ENCODE results near the gene ABCC4.

ABCC4 gene

DNA sequence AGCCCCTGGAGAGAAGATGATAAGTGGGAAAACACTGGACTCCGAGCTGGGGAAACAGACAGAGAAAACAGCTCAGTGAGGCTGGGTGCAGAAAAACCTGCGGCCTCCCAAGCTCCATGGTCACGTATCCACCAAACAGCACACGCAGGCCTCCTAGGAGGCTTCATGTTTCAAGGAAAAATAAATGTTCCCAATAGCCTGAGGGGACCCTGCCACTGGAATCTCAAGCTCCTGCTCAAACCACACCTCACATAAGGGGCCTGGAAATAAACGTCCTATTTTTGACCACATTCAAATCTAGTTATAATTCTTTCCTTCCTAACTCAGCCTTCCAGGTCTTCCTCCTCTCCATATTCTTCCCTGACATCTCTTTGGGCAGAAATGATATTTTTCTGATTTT lies 225.7 kb downstream of the ABCC4 start:
- DNase-seq (ENCODE audit: low read depth in 1 of 2, low spot score in 1 of 2), result peak in 1 of 2 experiments; percentile 5
- in situ Hi-C loops (cut with HindIII; ENCODE audit: low pct_unique_long_range_greater_than_20kb, low sequenced_read_pairs), result no loop called here
- no peak for TF ChIP-seq JUND (IDR thresholded peaks at IDR 0.05; ENCODE audit: low read depth)

DNA sequence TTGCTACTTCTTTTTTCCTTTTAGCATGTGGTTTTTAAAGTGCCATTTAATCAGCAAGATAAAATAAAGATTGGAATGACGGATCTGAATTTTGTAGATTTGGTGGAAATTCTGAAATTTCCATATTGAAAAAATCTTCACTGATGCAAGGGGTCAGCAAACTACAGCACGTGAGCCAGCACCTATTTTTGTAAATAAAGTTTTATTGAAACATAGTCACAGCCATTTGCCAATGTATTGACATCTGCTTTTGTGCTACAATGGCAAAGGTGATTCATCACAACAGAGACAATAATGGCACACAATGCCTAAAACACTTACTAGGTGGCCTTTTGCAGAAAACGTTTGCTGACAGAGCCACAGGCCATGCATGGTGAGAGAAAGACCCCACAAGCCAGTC lies 226.4 kb downstream of the ABCC4 start:
- in situ Hi-C loops (cut with HindIII; ENCODE audit: low pct_unique_long_range_greater_than_20kb, low sequenced_read_pairs), result no loop called here
- DNase-seq (ENCODE audit: low read depth in 1 of 2, low spot score in 1 of 2), result no peak
- TF ChIP-seq JUND (IDR thresholded peaks at IDR 0.05; ENCODE audit: low read depth), result no peak

DNA sequence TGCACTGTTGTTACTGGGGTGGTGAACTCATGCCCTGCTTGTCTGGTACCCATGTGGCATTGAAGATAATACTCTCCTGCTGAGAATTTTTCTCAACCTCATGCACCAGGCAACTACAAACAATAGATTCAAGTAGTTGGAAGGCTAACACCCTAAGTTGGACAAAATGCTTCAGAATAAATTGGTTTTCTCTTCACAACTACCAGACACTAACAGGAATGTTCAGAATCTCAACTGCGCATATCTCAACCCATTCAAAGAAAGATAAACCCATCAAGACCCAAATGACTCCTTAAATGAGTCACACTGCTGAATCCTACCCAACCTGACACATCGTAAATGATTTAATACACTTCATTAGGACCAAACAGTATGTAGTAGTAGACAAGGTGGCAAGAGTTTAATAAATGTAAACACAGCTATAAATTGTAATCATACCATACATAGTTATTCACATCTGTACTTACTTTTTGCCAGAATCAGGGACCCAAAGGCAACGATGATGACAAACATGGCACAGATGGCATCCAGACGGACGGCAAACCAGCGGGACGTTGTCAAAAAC lies 227.4 kb downstream of the ABCC4 start:
- TF ChIP-seq JUND (IDR thresholded peaks at IDR 0.05; ENCODE audit: low read depth), result no peak
- in situ Hi-C loops (cut with HindIII; ENCODE audit: low pct_unique_long_range_greater_than_20kb, low sequenced_read_pairs), result no loop called here
- DNase-seq (ENCODE audit: low read depth in 1 of 2, low spot score in 1 of 2), result no peak

DNA sequence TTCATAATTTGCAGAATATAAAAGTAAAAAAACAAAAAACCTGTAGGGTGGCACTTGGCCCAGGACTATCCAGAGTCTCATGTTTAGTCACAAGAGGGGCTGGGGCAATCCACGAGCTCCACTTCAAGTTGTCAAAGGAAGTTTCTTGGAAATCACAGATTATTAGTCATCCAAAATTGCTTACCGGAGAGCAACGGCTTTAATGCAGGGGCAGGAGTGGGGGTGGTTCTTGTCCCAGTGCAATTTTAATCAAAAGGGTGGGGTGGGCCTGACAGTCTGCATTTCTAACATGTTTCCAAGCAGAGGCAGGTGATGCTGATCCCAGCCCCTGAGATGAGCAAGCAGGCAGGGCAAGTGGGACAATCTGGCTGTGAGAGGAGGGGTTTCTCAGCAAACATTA lies 233.9 kb downstream of the ABCC4 start:
- no peak for DNase-seq (ENCODE audit: low read depth in 1 of 2, low spot score in 1 of 2)
- TF ChIP-seq JUND (IDR thresholded peaks at IDR 0.05; ENCODE audit: low read depth), result no peak
- in situ Hi-C loops (cut with HindIII; ENCODE audit: low pct_unique_long_range_greater_than_20kb, low sequenced_read_pairs), result no loop called here

DNA sequence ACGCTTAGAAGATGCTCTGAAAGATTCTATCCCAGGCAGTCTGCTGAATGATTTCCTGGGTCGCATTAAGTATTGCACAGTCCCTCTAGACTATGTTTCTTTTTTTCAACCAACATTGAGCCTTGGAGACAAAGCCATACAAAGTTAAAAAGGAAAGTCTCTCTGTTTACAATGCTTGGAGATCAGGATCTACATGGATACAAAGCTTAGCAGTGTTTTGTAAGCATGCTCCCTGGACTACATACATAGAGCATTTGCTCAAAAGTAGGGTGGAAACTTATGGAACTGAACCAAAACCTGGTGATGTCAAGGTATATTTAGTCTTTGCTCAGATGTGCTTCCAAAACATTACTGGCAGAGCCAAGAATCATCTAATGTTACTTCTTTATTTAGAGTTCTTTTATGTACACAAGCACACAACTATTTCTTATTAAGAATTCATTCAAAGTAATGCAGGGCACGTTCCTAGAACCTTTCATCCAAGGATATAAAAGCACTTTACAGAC lies 241.2 kb downstream of the ABCC4 start:
- in situ Hi-C loops (cut with HindIII; ENCODE audit: low pct_unique_long_range_greater_than_20kb, low sequenced_read_pairs), result no loop called here
- no peak for DNase-seq (ENCODE audit: low read depth in 1 of 2, low spot score in 1 of 2)
- TF ChIP-seq JUND (IDR thresholded peaks at IDR 0.05; ENCODE audit: low read depth), result no peak

DNA sequence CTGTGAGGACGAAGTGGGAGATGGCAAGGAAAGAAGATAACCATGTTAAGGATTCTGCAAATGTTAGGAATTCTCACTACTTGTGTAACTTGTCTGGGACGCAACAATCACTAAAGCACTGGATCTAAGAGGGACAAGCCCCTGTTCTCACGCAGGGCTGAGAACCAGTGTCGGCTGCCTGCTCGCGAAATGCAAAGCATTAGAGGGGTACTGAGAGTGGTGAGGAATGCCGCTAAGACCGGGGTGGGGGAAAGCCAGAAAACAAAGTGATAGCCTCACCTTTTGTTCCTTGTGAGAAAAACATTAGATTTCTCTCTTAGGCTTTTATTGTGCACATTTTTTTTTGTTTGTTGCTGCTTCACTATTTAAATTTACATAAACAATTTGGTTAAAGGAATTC lies 241.9 kb downstream of the ABCC4 start:
- in situ Hi-C loops (cut with HindIII; ENCODE audit: low pct_unique_long_range_greater_than_20kb, low sequenced_read_pairs), result no loop called here
- DNase-seq (ENCODE audit: low read depth in 1 of 2, low spot score in 1 of 2), result no peak
- no peak for TF ChIP-seq JUND (IDR thresholded peaks at IDR 0.05; ENCODE audit: low read depth)

DNA sequence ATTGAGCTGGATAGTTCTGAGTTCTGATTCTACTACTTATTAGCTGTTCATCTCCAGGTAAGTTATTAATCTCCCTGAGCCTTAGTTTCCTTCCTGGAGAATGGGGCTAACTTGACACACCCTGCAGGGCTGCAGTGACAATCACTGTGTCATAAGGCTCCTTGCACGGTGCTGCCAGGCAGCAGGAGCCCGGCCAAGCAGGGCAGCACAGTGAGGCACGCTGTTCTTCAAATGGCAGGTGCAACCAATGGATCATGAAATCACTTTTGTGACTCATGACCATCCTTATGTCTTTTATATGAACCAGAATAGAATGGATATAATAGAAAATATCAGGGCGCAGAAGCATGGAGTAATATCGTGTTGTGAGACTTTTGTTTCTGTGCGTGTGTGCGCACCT lies 242.6 kb downstream of the ABCC4 start:
- no peak for DNase-seq (ENCODE audit: low read depth in 1 of 2, low spot score in 1 of 2)
- no peak for TF ChIP-seq JUND (IDR thresholded peaks at IDR 0.05; ENCODE audit: low read depth)
- in situ Hi-C loops (cut with HindIII; ENCODE audit: low pct_unique_long_range_greater_than_20kb, low sequenced_read_pairs), result no loop called here

DNA sequence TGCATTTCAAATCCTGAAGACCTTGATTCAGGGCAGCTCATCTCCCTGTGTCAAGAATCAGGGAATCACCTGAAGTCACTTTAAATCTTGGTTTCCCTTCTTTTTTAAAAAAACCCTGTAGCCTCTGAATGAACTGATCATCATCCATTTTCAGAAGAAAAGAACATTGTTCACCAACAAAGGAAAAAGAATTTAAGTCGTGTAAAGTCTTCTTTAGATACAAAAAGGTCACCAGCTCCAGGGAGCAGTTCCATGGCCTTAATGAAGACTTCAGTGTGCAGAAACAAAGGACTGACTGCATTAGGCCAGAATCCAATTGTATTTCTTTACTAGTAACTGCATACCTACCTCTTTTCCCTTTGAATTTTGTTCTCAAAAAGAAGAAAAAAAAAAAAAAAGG lies 245.0 kb downstream of the ABCC4 start:
- TF ChIP-seq JUND (IDR thresholded peaks at IDR 0.05; ENCODE audit: low read depth), result no peak
- no peak for DNase-seq (ENCODE audit: low read depth in 1 of 2, low spot score in 1 of 2)
- in situ Hi-C loops (cut with HindIII; ENCODE audit: low pct_unique_long_range_greater_than_20kb, low sequenced_read_pairs), result no loop called here

DNA sequence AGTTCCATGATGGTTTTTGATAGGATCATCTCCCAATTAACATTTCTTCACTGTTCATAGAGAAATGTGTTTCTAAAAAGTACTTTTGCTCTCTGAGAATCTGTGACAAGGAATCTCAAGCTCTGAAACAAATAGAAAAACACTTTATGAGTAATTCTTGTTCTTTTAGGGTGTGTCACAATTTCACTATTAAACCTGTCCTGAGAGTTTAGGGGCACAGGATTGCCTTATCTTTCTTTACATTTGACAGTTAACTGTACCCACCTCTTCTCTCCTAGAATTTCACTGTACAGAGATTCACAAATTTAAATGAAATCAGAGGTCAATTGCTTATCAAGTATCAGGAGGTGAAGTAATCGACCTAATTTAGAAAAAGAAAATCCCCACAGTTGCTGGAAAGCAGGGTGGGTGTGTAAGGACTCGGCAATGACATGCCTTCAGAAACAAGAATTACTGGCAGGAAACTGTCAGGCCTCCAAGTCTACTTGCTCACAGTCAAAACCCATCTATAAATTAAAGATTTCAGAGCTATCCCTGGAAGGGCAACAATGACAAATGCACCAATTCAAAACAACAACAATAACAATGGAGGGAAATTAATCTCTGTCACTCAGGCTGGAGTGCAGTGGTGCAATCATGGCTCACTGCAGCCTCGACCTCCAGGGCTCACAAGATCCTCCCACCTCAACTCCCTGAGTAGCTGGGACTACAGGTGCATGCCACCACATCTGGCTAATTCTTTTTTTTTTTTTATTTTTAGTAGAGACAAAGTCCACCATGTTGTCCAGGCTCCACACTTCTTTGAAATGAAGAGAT lies 250.2 kb downstream of the ABCC4 start:
- DNase-seq (ENCODE audit: low read depth in 1 of 2, low spot score in 1 of 2), result no peak
- TF ChIP-seq JUND (IDR thresholded peaks at IDR 0.05; ENCODE audit: low read depth), result no peak
- in situ Hi-C loops (cut with HindIII; ENCODE audit: low pct_unique_long_range_greater_than_20kb, low sequenced_read_pairs), result no loop called here

DNA sequence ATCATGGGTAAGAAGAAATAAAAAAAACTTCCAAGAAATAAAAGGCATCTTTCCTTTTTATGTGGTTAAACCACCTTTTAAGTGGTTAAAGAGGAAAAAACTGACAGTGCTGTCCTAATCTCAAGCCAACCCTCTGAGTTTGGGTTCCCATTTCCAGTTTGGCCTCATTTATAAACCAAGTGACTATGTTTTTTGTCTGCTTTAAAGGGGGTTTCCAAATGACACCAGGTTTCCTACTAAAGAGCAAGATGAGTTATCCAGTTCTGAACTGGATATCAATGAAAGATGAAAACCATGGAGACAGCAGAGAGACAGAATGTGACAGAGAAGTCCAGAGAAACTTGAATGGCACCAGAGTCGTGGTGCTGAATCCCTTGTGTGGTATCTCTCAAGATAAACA lies 251.5 kb downstream of the ABCC4 start:
- in situ Hi-C loops (cut with HindIII; ENCODE audit: low pct_unique_long_range_greater_than_20kb, low sequenced_read_pairs), result no loop called here
- TF ChIP-seq JUND (IDR thresholded peaks at IDR 0.05; ENCODE audit: low read depth), result no peak

DNA sequence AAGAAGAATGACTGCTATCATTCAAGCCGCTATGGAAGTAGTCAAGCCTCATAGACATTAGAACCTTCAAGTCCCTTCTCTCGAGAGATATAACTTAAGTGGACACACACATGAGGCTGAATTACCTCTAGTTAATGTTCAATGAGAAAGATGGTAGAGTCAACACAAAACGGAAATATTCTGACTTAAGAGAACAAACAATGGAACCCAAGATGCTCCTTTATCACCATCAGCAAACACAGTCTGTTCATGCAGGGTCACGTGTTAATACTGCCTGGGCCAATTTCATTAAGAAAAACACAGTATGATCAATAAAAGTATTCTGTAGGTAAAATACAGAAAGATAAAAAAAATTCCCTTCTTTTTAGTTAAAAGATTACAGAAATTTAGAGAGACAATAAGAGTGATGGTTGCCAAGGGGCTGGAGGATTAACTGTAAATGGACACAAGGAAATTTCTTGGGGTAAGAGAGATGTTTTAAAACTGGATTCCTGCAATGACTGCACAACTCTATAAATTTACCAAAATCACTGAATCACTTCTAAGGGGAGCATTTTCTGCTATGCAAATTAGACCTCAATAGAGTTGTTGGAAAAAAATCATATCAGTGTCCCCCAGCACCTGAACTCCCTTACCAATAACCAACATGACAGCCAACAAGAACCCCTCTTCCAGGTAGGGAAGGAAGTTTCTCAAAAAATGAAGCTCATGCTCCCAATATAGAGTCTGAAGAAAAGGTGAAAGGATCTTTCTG lies 256.6 kb downstream of the ABCC4 start:
- no peak for DNase-seq (ENCODE audit: low read depth in 1 of 2, low spot score in 1 of 2)
- TF ChIP-seq JUND (IDR thresholded peaks at IDR 0.05; ENCODE audit: low read depth), result no peak
- in situ Hi-C loops (cut with HindIII; ENCODE audit: low pct_unique_long_range_greater_than_20kb, low sequenced_read_pairs), result no loop called here

More for the DNA sequence above, 251.5 kb downstream of the ABCC4 start:
- DNase-seq (ENCODE audit: low read depth in 1 of 2, low spot score in 1 of 2), result no peak

DNA sequence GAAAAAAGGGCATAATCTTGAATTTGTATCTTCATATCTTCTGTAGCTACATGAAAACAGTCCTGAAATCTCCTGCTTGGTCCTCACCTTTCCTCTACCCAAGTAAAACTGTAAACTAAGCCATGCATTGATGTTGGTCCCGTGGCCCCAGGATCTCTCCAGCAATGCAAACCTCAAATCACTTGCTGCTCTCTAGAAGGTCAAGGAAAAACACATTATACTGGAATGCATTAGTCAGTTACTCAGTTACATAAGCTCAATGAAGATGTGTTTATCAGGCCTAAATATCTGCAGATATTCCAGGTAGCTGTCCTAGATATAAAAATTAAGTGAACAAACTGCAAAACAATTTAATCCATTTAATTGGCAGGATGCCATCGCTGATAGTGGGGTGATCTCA lies 261.8 kb downstream of the ABCC4 start:
- no peak for DNase-seq (ENCODE audit: low read depth in 1 of 2, low spot score in 1 of 2)
- TF ChIP-seq JUND (IDR thresholded peaks at IDR 0.05; ENCODE audit: low read depth), result no peak
- in situ Hi-C loops (cut with HindIII; ENCODE audit: low pct_unique_long_range_greater_than_20kb, low sequenced_read_pairs), result no loop called here

DNA sequence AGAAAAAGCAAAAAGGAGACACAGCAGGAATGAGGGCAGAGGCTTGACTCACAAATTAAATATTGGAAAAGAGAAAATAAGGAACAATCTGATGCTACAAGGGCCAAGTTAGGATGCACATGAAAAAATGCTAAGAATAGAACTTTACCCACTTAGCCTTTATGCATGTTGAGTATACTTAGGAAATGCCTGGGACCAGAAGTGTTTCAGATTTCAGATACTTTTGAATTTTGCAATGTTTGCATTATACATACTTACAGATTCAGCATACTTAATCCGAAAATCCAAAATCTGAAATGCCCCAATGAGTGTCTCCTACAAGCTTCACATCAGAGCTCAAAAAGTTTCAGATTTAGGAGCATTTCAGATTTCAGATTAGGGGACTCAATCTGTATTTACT lies 262.3 kb downstream of the ABCC4 start:
- TF ChIP-seq JUND (IDR thresholded peaks at IDR 0.05; ENCODE audit: low read depth), result no peak
- in situ Hi-C loops (cut with HindIII; ENCODE audit: low pct_unique_long_range_greater_than_20kb, low sequenced_read_pairs), result no loop called here
- no peak for DNase-seq (ENCODE audit: low read depth in 1 of 2, low spot score in 1 of 2)

Measured in T47D (cell line).